MCF 10A (cell line): Measurements from ENCODE around the gene ANKRD11. TPM values are rescaled to one million over a fixed set of nuclear protein-coding genes. Genes with fewer than 3 reads are reported as not detected.

ENCODE experiments used
- BruUV-seq: library from RNA; stranded (reverse); fragments of 400-500 nt; replicated peaks from 2 replicates; lab custom pipeline; 2021; lab: Mats Ljungman, UMichigan
- CTCF ChIA-PET: fragments of 300-600 bp; sonication (Branson Sonifier 250); formaldehyde crosslinking; extraction: SDS; loops from one replicate; lab custom pipeline; 2021; ENCODE audit warnings: antibody characterized with exemption, inconsistent platforms; lab: Yijun Ruan, JAX
- POLR2A ChIA-PET: fragments of 300-600, 350-650 bp; sonication (Branson Sonifier 250); formaldehyde crosslinking; extraction: SDS; loops from one replicate; lab custom pipeline; 2020; ENCODE audit warnings: antibody characterized with exemption, inconsistent platforms; lab: Yijun Ruan, JAX
- DNase-seq: peaks from one replicate; pipeline ENCODE4 v3.0.0-alpha.2; 2018; ENCODE audit not compliant: unreplicated experiment
- H3K27ac Mint-ChIP-seq: one replicate; pipeline ENCODE4 v1.8.0; 2022; ENCODE audit warnings: mild to moderate bottlenecking, low read depth, mixed read lengths; ENCODE audit not compliant: unreplicated experiment
- H3K27me3 Mint-ChIP-seq: one replicate; pipeline ENCODE4 v1.8.0; 2022; ENCODE audit warnings: mixed read lengths; ENCODE audit not compliant: insufficient read depth, unreplicated experiment
- H3K36me3 Mint-ChIP-seq: one replicate; pipeline ENCODE4 v1.8.0; 2022; ENCODE audit warnings: mild to moderate bottlenecking, moderate library complexity, mixed read lengths; ENCODE audit not compliant: insufficient read depth, unreplicated experiment
- H3K4me1 Mint-ChIP-seq: one replicate; pipeline ENCODE4 v1.8.0; 2022; ENCODE audit warnings: mixed read lengths; ENCODE audit not compliant: insufficient read depth, unreplicated experiment
- H3K4me3 Mint-ChIP-seq: one replicate; pipeline ENCODE4 v1.8.0; 2022; ENCODE audit warnings: mild to moderate bottlenecking, moderate library complexity, mixed read lengths; ENCODE audit not compliant: unreplicated experiment
- H3K9me3 Mint-ChIP-seq: one replicate; pipeline ENCODE4 v1.8.0; 2022; ENCODE audit warnings: mixed read lengths; ENCODE audit not compliant: unreplicated experiment
- intact Hi-C: fragments of 100-400 bp; cut with micrococcal nuclease; formaldehyde crosslinking; loops from 2 replicates; pipeline ENCODE4 v1.14.1; 2022
- total RNA-seq: library from RNA; stranded (reverse); gene quantifications from 2 replicates; pipeline ENCODE4 v1.2.3, GENCODE V29; 2022
- TF ChIP-seq, protein P1 (sequence below): fragments of 200-600 bp; IDR thresholded peaks from one replicate; pipeline ENCODE4 v1.8.0; 2022; ENCODE audit warnings: antibody characterized with exemption, mild to moderate bottlenecking; ENCODE audit not compliant: unreplicated experiment

Gene ANKRD11
- total RNA-seq, 1 experiment from 2014 or later: 237 TPM

DNA sequence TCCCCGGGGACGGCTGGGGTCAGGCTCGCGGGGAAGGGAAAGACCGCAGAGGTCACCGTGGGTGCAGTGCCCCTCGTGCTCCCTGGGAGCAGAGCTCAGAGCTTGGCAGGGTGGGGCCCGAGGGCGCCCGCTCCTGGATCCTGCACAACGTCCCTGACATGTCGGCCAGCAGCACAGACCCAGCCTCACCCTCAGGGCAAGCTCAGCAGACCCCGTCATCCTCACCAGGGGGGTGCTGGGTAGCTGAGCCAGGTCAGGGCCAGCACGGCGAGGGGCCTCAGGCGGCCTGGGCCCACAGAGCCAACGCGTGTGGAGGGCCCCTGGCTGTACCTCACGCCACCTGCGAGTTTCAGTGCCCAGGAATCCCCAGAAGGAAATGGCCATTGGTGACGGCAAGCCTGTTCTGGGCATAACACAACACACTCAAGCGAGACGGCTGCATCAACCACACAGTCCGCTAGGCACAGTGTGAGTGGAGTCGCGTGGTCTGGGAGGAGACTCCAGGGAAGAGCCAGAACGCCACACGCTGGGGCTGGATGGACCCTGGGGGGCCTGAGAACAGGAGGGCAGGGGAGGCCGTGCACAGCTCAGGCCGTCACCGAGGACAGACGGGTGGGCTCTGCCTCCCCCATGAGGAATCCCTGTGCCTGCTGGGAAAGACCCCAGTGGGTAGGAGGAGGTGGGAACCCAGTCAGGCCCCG lies 212.6 kb downstream of the ANKRD11 start:
- Mint-ChIP-seq H3K4me1 (no peaks in the 10 kb centered on the region), H3K4me3 (no peak overlapping the region), H3K27ac (no peak overlapping the region), H3K27me3 (no peaks in the 10 kb centered on the region), H3K9me3 (no peaks in the 10 kb centered on the region), H3K36me3 (peaks cover 48% of the 10 kb centered on the region)
- TF ChIP-seq, protein P1, sequence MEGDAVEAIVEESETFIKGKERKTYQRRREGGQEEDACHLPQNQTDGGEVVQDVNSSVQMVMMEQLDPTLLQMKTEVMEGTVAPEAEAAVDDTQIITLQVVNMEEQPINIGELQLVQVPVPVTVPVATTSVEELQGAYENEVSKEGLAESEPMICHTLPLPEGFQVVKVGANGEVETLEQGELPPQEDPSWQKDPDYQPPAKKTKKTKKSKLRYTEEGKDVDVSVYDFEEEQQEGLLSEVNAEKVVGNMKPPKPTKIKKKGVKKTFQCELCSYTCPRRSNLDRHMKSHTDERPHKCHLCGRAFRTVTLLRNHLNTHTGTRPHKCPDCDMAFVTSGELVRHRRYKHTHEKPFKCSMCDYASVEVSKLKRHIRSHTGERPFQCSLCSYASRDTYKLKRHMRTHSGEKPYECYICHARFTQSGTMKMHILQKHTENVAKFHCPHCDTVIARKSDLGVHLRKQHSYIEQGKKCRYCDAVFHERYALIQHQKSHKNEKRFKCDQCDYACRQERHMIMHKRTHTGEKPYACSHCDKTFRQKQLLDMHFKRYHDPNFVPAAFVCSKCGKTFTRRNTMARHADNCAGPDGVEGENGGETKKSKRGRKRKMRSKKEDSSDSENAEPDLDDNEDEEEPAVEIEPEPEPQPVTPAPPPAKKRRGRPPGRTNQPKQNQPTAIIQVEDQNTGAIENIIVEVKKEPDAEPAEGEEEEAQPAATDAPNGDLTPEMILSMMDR: no peak
- intact Hi-C loops: no loop called here
- DNase-seq: no peak
- CTCF ChIA-PET: no interaction called here
- no TSS peak for BruUV-seq
- POLR2A ChIA-PET: no interaction called here

GRCh38 chr16:89277049-89277448 lies 213.3 kb downstream of the ANKRD11 start:
- H3K27ac Mint-ChIP-seq: no peak overlapping the region
- CTCF ChIA-PET: interaction anchor here (1.5 kb wide), 1 partner anchor 12 kb away, joined by 4 read pairs; no protein-coding TSS in a partner anchor

GRCh38 chr16:89275837-89276720 lies 214.3 kb downstream of the ANKRD11 start:
- DNase-seq: no peak
- H3K27ac Mint-ChIP-seq: no peak overlapping the region
- H3K27me3 Mint-ChIP-seq: no peaks in the 10 kb centered on the region
- POLR2A ChIA-PET: no interaction called here
- H3K36me3 Mint-ChIP-seq: peaks cover 62% of the 10 kb centered on the region
- H3K4me3 Mint-ChIP-seq: no peak overlapping the region
- BruUV-seq: no TSS peak
- no peaks in the 10 kb centered on the region for H3K9me3 Mint-ChIP-seq
- H3K4me1 Mint-ChIP-seq: no peaks in the 10 kb centered on the region
- intact Hi-C loops: no loop called here
- CTCF ChIA-PET: interaction anchor here (1.5 kb wide), 1 partner anchor 13 kb away, joined by 4 read pairs; no protein-coding TSS in a partner anchor
- TF ChIP-seq, protein P1: no peak

More at GRCh38 chr16:89277049-89277448, 213.3 kb downstream of the ANKRD11 start:
- TF ChIP-seq, protein P1: no peak
- intact Hi-C loops: no loop called here
- Mint-ChIP-seq H3K9me3 (no peaks in the 10 kb centered on the region), H3K4me1 (no peaks in the 10 kb centered on the region), H3K4me3 (no peak overlapping the region), H3K36me3 (peaks cover 52% of the 10 kb centered on the region), H3K27me3 (no peaks in the 10 kb centered on the region)
- no peak for DNase-seq
- BruUV-seq: no TSS peak
- POLR2A ChIA-PET: no interaction called here

DNA sequence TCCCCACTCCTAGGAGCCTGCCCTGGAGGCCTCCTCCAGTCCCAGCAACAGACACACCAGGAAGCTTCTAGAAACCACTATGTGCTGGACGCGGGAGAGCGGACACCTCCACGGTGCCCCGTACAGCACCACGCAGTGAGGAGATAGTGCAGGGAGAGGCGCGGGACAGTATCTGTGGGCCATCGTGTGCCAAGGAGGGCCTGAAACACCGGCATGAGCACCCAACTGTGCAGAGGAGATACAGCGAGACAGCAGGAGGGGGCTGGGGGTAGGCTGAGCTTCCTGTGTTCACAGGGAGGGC lies 215.1 kb downstream of the ANKRD11 start:
- TF ChIP-seq, protein P1: no peak
- no peak for DNase-seq
- Mint-ChIP-seq H3K36me3 (peaks cover 62% of the 10 kb centered on the region), H3K4me1 (no peaks in the 10 kb centered on the region), H3K27ac (no peak overlapping the region), H3K9me3 (no peaks in the 10 kb centered on the region), H3K4me3 (no peak overlapping the region), H3K27me3 (no peaks in the 10 kb centered on the region)
- intact Hi-C loops: no loop called here
- no TSS peak for BruUV-seq
- CTCF ChIA-PET: no interaction called here
- POLR2A ChIA-PET: no interaction called here
